ENCODE measurements around the gene F12.

Gene F12

GRCh38 chr5:177385720-177386119 lies 23.6 kb downstream of the F12 start:
- Histone ChIP-seq H3K27ac (ENCODE audit: low read depth, low read length) (no peak overlapping the region), H3K9me3 (ENCODE audit: insufficient read depth, low read depth, low read length) (peaks cover 1% of the 10 kb centered on the region), H3K27me3 (ENCODE audit: insufficient read depth, low read length) (no peaks in the 10 kb centered on the region), H3K79me1 (ENCODE audit: low read length) (peaks cover 5% of the 10 kb centered on the region), H3K4ac (ENCODE audit: low read depth, low read length) (no peak overlapping the region), H4K12ac (ENCODE audit: low read depth, low read length) (no peak overlapping the region), H2BK120ac (ENCODE audit: insufficient read depth, low read length, poor library complexity) (no peak overlapping the region), H2BK5ac (ENCODE audit: low read depth, low read length, poor library complexity) (no peak overlapping the region), H3K14ac (ENCODE audit: low read length) (no peak overlapping the region), H2AK5ac (ENCODE audit: low read length) (no peak overlapping the region), H3K9ac (ENCODE audit: low read length) (no peak overlapping the region), H3K36me3 (ENCODE audit: control insufficient read depth in 1 of 2, insufficient read depth in 2 of 2, low read length in 2 of 2) (no peaks in the 10 kb centered on the region), H3K79me2 (ENCODE audit: control insufficient read depth, insufficient read depth, low read length, poor library complexity) (no peaks in the 10 kb centered on the region), H3K18ac (ENCODE audit: low read length) (no peak overlapping the region), H3K4me1 (ENCODE audit: control insufficient read depth in 1 of 2, insufficient read depth in 2 of 2, low read length in 2 of 2) (peaks cover 14 to 17% of the 10 kb centered on the region in 2 experiments), H3K4me2 (ENCODE audit: low read length) (no peak overlapping the region), H4K8ac (ENCODE audit: low read depth, low read length) (no peak overlapping the region), H4K91ac (ENCODE audit: low read depth, low read length) (no peak overlapping the region), H2BK12ac (ENCODE audit: low read length) (no peak overlapping the region), H2AFZ (ENCODE audit: insufficient read depth, low read length, poor library complexity) (no peak overlapping the region), H3K23ac (ENCODE audit: low read length) (no peak overlapping the region), H3K4me3 (ENCODE audit: low read depth, low read length) (no peak overlapping the region)
- WGBS (ENCODE audit: extremely low coverage, insufficient coverage, insufficient read length): no CpG with 5 or more reads among the region's 11 CpGs
- no peak for DNase-seq

- no peak within 1 kb of the TSS for H3K4me3 ChIP-seq (ENCODE audit: low read depth, low read length)
- H3K23ac ChIP-seq (ENCODE audit: low read length): no peak within 1 kb of the TSS
- H3K9ac ChIP-seq (ENCODE audit: low read length): no peak within 1 kb of the TSS
- H2AFZ ChIP-seq (ENCODE audit: insufficient read depth, low read length, poor library complexity): no peak within 1 kb of the TSS
- no peak within 1 kb of the TSS for H4K12ac ChIP-seq (ENCODE audit: low read depth, low read length)
- no peak within 1 kb of the TSS for H2BK5ac ChIP-seq (ENCODE audit: low read depth, low read length, poor library complexity)
- no peak within 1 kb of the TSS for H3K4ac ChIP-seq (ENCODE audit: low read depth, low read length)
- H2BK12ac ChIP-seq (ENCODE audit: low read length): no peak within 1 kb of the TSS
- no peak for DNase-seq
- no peak within 1 kb of the TSS for H2AK5ac ChIP-seq (ENCODE audit: low read length)
- no peaks in the 10 kb centered on the region for H3K79me1 ChIP-seq (ENCODE audit: low read length)
- no peak within 1 kb of the TSS for H4K91ac ChIP-seq (ENCODE audit: low read depth, low read length)
- H3K9me3 ChIP-seq (ENCODE audit: insufficient read depth, low read depth, low read length): peaks cover 1% of the 10 kb centered on the region
- no peak within 1 kb of the TSS for H2BK120ac ChIP-seq (ENCODE audit: insufficient read depth, low read length, poor library complexity)
- no peak within 1 kb of the TSS for H3K27ac ChIP-seq (ENCODE audit: low read depth, low read length)
- H4K8ac ChIP-seq (ENCODE audit: low read depth, low read length): no peak within 1 kb of the TSS
- no peak within 1 kb of the TSS for H3K18ac ChIP-seq (ENCODE audit: low read length)
- H3K4me2 ChIP-seq (ENCODE audit: low read length): no peak within 1 kb of the TSS
- H3K27me3 ChIP-seq (ENCODE audit: insufficient read depth, low read length): no peaks in the 10 kb centered on the region
- no CpG with 5 or more reads among the region's 4 CpGs for WGBS (ENCODE audit: extremely low coverage, insufficient coverage, insufficient read length)
- H3K79me2 ChIP-seq (ENCODE audit: control insufficient read depth, insufficient read depth, low read length, poor library complexity): no peaks in the 10 kb centered on the region
- H3K36me3 ChIP-seq (ENCODE audit: control insufficient read depth in 1 of 2, insufficient read depth in 2 of 2, low read length in 2 of 2): no peaks in the 10 kb centered on the region
- peaks cover 6% of the 10 kb centered on the region in 2 experiments for H3K4me1 ChIP-seq (ENCODE audit: control insufficient read depth in 1 of 2, insufficient read depth in 2 of 2, low read length in 2 of 2)
- no peak within 1 kb of the TSS for H3K14ac ChIP-seq (ENCODE audit: low read length)
Measured at GRCh38 chr5:177384134-177384533, 25.2 kb downstream of the F12 start, which contains the start of gene SLC34A1. Gene SLC34A1 (plus strand): TSS chr5:177384434. CDS start chr5:177385742, 1,308 bp downstream.

GRCh38 chr5:177383181-177383580 lies 26.2 kb downstream of the F12 start:
- Histone ChIP-seq H2BK12ac (ENCODE audit: low read length) (no peak overlapping the region), H2BK120ac (ENCODE audit: insufficient read depth, low read length, poor library complexity) (no peak overlapping the region), H3K79me1 (ENCODE audit: low read length) (no peaks in the 10 kb centered on the region), H2AFZ (ENCODE audit: insufficient read depth, low read length, poor library complexity) (no peak overlapping the region), H3K4me3 (ENCODE audit: low read depth, low read length) (no peak overlapping the region), H3K14ac (ENCODE audit: low read length) (no peak overlapping the region), H3K4me1 (ENCODE audit: control insufficient read depth in 1 of 2, insufficient read depth in 2 of 2, low read length in 2 of 2) (no peaks in the 10 kb centered on the region), H3K9ac (ENCODE audit: low read length) (no peak overlapping the region), H4K8ac (ENCODE audit: low read depth, low read length) (no peak overlapping the region), H3K9me3 (ENCODE audit: insufficient read depth, low read depth, low read length) (peaks cover 1% of the 10 kb centered on the region), H3K79me2 (ENCODE audit: control insufficient read depth, insufficient read depth, low read length, poor library complexity) (no peaks in the 10 kb centered on the region), H3K4me2 (ENCODE audit: low read length) (no peak overlapping the region), H3K36me3 (ENCODE audit: control insufficient read depth in 1 of 2, insufficient read depth in 2 of 2, low read length in 2 of 2) (no peaks in the 10 kb centered on the region), H3K27me3 (ENCODE audit: insufficient read depth, low read length) (no peaks in the 10 kb centered on the region), H2BK5ac (ENCODE audit: low read depth, low read length, poor library complexity) (no peak overlapping the region), H3K18ac (ENCODE audit: low read length) (no peak overlapping the region), H3K27ac (ENCODE audit: low read depth, low read length) (no peak overlapping the region), H3K23ac (ENCODE audit: low read length) (no peak overlapping the region), H2AK5ac (ENCODE audit: low read length) (no peak overlapping the region), H4K91ac (ENCODE audit: low read depth, low read length) (no peak overlapping the region), H3K4ac (ENCODE audit: low read depth, low read length) (no peak overlapping the region), H4K12ac (ENCODE audit: low read depth, low read length) (no peak overlapping the region)
- WGBS (ENCODE audit: extremely low coverage, insufficient coverage, insufficient read length): no CpG with 5 or more reads among the region's 9 CpGs
- no peak for DNase-seq

- Histone ChIP-seq H3K14ac (ENCODE audit: low read length) (no peak overlapping the region), H2AFZ (ENCODE audit: insufficient read depth, low read length, poor library complexity) (no peak overlapping the region), H3K4ac (ENCODE audit: low read depth, low read length) (no peak overlapping the region), H2BK12ac (ENCODE audit: low read length) (no peak overlapping the region), H2BK5ac (ENCODE audit: low read depth, low read length, poor library complexity) (no peak overlapping the region), H3K27me3 (ENCODE audit: insufficient read depth, low read length) (no peaks in the 10 kb centered on the region), H2BK120ac (ENCODE audit: insufficient read depth, low read length, poor library complexity) (no peak overlapping the region), H3K18ac (ENCODE audit: low read length) (no peak overlapping the region), H3K4me3 (ENCODE audit: low read depth, low read length) (no peak overlapping the region), H3K23ac (ENCODE audit: low read length) (no peak overlapping the region), H2AK5ac (ENCODE audit: low read length) (no peak overlapping the region), H3K79me2 (ENCODE audit: control insufficient read depth, insufficient read depth, low read length, poor library complexity) (no peaks in the 10 kb centered on the region), H3K27ac (ENCODE audit: low read depth, low read length) (no peak overlapping the region), H3K36me3 (ENCODE audit: control insufficient read depth in 1 of 2, insufficient read depth in 2 of 2, low read length in 2 of 2) (no peaks in the 10 kb centered on the region), H3K4me2 (ENCODE audit: low read length) (no peak overlapping the region), H4K12ac (ENCODE audit: low read depth, low read length) (no peak overlapping the region), H4K91ac (ENCODE audit: low read depth, low read length) (no peak overlapping the region), H3K9ac (ENCODE audit: low read length) (no peak overlapping the region), H4K8ac (ENCODE audit: low read depth, low read length) (no peak overlapping the region), H3K4me1 (ENCODE audit: control insufficient read depth in 1 of 2, insufficient read depth in 2 of 2, low read length in 2 of 2) (no peaks in the 10 kb centered on the region), H3K79me1 (ENCODE audit: low read length) (no peaks in the 10 kb centered on the region), H3K9me3 (ENCODE audit: insufficient read depth, low read depth, low read length) (peaks cover 1% of the 10 kb centered on the region)
- WGBS (ENCODE audit: extremely low coverage, insufficient coverage, insufficient read length): no CpG with 5 or more reads among the region's 11 CpGs
- DNase-seq: no peak
Measured at GRCh38 chr5:177382423-177383029, 26.8 kb downstream of the F12 start.
